GM12873 (cell line): Measurements from ENCODE around the gene UBE2O.
A peak's percentile ranks its signal among the peaks of the same experiment; 100 is the strongest.

ENCODE experiments used
- TF ChIP-seq, protein P1 (sequence below): IDR thresholded peaks from 2 replicates; pipeline ENCODE4 v1.5.1; 2012; ENCODE audit warnings: low read depth, mild to moderate bottlenecking, moderate library complexity, low read length, control low read depth; ENCODE audit not compliant: insufficient read depth; ENCODE audit errors: missing control alignments

Gene UBE2O

DNA sequence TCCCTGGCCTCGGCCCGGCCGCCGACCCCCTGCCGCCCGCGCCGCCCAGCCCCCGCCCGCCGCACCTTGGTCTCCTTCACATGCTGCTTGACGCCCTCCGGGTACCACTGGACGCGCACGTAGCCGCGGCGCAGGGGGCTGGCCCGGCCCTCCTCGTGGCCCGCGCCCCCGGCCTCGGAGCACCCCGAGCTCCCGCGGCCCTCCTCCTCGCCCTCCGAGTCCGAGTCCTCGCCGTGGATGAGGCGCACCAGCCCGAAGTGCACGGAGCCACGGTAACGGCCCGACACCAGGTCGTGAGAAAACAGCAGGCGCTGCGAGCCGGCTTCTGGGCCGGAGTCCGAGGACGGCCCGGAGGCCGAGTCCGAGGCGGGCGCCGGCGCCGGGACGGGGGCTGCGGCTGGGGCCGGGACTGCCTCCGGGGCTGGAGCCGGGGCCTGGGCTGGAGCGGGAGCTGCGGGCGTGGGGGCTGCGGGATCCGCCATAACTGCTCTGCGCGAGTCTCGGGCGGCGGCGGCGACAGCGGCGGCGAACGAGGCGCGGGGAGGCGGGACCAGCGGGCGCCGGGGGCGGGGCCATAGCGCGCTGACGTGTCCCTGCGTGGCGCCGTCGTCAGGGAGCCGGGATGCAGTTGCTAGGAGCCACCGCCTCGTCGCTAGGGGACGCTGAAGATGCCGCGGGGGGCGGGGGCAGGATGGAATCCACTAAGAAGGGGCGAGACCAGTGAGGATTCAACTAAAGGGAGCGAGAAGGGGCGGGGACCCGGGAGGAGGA is at the start of gene UBE2O:
Gene UBE2O, minus strand, starts transcription at position 493 of the 771 bp plus-strand sequence. Its CDS starts 11 bp downstream, at position 482.
- TF ChIP-seq, protein P1, sequence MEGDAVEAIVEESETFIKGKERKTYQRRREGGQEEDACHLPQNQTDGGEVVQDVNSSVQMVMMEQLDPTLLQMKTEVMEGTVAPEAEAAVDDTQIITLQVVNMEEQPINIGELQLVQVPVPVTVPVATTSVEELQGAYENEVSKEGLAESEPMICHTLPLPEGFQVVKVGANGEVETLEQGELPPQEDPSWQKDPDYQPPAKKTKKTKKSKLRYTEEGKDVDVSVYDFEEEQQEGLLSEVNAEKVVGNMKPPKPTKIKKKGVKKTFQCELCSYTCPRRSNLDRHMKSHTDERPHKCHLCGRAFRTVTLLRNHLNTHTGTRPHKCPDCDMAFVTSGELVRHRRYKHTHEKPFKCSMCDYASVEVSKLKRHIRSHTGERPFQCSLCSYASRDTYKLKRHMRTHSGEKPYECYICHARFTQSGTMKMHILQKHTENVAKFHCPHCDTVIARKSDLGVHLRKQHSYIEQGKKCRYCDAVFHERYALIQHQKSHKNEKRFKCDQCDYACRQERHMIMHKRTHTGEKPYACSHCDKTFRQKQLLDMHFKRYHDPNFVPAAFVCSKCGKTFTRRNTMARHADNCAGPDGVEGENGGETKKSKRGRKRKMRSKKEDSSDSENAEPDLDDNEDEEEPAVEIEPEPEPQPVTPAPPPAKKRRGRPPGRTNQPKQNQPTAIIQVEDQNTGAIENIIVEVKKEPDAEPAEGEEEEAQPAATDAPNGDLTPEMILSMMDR: peak; percentile 60

DNA sequence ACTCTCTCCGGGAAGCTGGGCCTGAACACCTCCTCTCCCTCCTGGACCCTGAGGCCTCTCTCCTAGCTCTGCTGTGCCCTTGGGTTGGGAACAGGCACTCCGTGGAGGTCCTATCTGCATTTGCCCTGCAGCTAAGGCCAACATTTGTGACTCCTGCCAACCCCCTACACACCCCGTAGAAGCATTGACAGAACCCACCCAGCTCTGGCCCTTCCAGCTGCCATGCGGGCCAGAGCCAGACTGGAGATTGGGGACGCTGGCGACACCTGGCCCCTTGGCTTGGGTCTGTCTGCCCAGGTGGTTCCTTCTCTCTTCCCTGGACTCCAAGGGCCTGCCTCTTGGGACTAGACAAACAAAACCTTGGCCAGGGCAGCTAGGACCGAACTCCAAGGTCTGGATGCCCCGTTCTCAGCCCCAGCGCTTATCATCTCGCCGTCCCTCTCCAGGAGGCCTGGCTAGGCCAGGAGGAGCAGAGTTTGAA is 48.9 kb upstream of the UBE2O start:
- TF ChIP-seq, protein P1: no peak

DNA sequence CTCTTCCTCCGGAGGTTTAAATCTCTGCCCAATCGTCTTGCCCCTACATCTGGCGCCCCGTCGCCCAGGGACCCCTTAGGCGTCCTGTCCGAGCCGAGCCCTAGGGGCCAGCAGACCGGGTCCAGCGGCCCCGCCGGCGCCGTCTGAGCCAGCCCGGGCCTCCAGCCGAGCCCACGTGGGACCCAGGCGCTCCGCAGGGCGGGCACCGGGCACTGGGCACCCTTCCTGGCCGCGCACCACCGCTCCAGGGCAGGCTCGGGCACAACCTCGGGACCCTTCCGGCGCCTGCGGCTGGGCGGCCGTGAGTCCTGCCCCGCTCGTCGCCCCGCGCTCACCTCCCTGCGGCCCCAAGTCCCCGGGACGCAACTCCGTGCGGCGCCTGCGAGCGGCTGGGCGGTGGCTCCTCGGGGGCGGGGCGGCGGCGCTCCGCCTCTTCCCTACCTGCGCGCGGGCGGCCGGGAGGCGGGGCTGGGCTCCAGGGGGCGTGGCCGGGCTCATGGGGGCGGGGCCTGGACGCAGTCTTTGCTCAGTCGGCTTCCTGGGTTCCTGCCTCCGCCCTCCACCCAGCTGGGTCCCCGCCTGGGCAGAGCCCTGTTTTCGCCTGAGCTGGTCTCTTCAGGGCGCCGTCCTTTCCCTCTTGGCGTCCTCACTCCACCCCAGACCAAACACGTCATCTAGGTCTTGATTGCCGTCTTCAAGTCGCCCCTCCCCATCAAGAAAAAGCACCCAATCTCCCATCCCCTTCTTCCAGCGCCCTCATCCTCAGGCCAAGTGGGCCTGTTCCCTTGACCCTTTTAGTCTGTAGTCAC is 48.3 kb upstream of the UBE2O start, which contains the start of gene RHBDF2:
Gene RHBDF2, minus strand, starts transcription at position 406 of the 809 bp plus-strand sequence. CDS start 19,899 bp downstream, outside the sequence.
- TF ChIP-seq, protein P1: no peak

DNA sequence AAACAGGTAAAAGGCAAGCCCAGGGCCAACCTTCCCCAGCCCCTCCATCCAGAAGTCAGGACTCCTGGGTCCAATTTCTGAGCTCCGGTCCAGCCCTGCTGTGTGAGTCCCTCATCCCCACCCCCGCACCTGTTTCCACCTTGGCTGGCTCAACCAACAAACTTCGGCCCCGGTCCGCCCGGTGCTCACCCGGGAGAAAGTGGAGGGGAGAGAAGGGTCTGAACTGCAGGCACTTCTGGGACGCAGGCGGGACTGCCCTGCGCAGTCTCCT is 47.7 kb upstream of the UBE2O start:
- TF ChIP-seq, protein P1: no peak

DNA sequence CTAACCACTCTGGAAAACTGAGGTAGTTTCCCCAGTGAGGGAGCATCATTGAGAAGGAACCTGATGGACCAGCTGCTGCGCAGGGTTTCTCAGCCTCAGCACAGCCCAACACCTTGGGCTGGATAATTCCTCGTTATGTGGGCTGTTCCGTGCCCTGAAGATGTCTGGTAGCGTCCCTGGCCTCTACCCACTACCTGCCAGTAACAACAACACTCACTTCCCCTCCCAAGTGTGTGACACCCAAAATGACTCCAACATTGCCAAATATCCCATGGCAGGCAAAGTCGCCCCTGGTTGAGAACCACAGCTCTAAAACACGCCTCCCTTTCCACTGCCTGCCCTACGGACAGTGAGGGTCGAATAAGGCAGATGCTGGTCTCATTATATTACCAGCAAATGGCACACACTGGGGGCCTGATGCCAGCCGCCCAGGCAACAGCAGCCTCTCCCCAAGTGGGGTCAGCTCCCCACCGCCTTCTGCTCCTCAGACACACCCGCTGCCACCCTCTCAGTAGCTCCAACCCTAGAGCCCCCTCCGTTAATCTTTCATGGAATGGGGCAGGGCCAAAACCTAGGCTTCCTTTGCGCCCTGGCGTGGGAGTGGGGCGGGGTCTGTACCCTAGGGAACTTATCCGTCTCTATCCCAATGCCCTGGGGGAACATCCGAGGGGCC is 47.3 kb upstream of the UBE2O start:
- TF ChIP-seq, protein P1: no peak

DNA sequence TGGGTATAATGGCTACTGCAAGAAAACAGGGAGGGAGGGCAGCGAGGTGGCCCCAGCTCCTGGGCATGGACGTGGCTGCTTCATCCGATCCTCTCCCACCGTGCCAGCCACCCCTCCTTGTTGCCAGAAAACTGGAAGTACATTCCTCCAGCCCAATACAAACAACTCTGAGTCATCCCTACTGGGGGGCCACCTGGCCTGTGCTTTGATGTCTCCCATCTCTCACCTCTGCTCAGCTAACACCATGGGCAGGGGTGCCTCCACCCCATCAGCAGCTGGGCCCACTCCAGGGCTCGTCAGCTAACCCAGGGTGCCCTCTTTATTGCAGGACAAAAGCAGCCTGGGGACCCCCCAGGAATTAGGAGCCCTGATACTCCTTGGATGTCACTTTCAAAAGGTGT is 46.3 kb upstream of the UBE2O start:
- TF ChIP-seq, protein P1: no peak

DNA sequence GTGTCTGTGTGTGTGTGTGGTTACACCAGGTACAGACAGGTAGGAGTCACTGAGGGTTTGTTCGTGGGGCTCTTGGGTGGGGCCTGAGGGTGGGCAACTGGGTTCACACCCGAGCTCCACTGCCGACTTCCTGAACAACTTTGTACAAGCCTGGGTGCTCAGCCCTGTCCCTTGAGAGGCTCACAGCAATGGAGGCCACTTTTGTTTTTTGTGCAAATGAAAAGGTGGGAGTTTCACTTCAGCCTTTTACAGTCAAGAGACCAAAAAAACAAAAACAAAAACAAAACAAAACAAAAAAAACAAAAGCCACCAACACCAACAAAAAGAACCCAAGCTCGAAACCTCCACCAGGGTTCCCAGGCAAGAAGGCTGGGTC is 45.9 kb upstream of the UBE2O start:
- TF ChIP-seq, protein P1: peak; percentile 16
